Coronary artery (tissue), 2 donors: ENCODE data around the gene SCARF1.
A peak's percentile ranks its signal among the peaks of the same experiment; 100 is the strongest.

Experiments
- DNase-seq: peaks from one replicate; pipeline ENCODE4 v3.0.0-alpha.2; 2017; ENCODE audit warnings: low spot score
- H3K27ac ChIP-seq, 2 donors: fragments of 200-600 bp; sonication (generic); one replicate each; pipeline ENCODE4 v1.5.1; 2016 to 2019
- H3K4me3 ChIP-seq: fragments of 200-600 bp; sonication (generic); 2 replicates; pipeline ENCODE4 v1.5.1; 2016; ENCODE audit warnings: mild to moderate bottlenecking, moderate library complexity
- TF ChIP-seq, protein P1 (sequence below): fragments of 200-600 bp; sonication (generic); IDR thresholded peaks from one replicate; pipeline ENCODE4 v1.5.1; 2019; ENCODE audit warnings: antibody characterized with exemption

The SCARF1 gene

GRCh38 chr17:1646199-1646875, 805 bp upstream of the SCARF1 start:
- H3K4me3 ChIP-seq = peak overlapping the region; percentile 24
- TF ChIP-seq, protein P1, sequence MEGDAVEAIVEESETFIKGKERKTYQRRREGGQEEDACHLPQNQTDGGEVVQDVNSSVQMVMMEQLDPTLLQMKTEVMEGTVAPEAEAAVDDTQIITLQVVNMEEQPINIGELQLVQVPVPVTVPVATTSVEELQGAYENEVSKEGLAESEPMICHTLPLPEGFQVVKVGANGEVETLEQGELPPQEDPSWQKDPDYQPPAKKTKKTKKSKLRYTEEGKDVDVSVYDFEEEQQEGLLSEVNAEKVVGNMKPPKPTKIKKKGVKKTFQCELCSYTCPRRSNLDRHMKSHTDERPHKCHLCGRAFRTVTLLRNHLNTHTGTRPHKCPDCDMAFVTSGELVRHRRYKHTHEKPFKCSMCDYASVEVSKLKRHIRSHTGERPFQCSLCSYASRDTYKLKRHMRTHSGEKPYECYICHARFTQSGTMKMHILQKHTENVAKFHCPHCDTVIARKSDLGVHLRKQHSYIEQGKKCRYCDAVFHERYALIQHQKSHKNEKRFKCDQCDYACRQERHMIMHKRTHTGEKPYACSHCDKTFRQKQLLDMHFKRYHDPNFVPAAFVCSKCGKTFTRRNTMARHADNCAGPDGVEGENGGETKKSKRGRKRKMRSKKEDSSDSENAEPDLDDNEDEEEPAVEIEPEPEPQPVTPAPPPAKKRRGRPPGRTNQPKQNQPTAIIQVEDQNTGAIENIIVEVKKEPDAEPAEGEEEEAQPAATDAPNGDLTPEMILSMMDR = no peak
- peak overlapping the region in 1 of 2 donors; percentile 82 for H3K27ac ChIP-seq
- no peak for DNase-seq

- TF ChIP-seq, protein P1 = no peak
- peak overlapping the region; percentile 1 to 82 for H3K27ac ChIP-seq
- peak overlapping the region; percentile 78 for H3K4me3 ChIP-seq
- no peak for DNase-seq
These were observed 882 bp downstream of the SCARF1 start for GRCh38 chr17:1644493-1645206.

DNA sequence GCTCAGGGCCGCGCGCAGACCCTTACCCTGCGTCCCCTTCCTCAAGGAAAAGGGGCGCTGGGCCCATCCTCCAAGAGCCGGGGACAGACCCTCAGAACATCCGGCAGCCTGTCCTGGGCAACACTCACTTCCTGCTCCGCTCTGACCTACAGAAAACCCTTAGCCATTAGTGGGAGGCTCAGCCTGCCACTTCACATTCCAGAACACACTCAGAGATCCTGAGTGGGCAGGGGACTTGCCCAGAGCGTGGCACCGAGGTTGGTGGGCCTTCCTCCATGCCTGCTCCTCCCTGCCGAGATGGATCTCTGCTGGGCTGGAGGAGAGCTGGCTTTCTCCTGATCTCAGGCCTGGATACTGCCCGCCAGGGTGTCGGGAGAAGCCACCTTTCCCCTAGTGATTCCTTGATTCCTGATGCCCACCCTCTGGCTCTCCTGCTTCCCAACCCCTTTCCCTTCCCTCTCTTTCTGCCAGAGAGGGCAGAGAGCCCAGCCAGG, 1.5 kb downstream of the SCARF1 start:
- no peak for DNase-seq
- Histone ChIP-seq H3K4me3 (peak overlapping the region; percentile 78), H3K27ac (peak overlapping the region; percentile 1 to 82)
- TF ChIP-seq, protein P1 = no peak

DNA sequence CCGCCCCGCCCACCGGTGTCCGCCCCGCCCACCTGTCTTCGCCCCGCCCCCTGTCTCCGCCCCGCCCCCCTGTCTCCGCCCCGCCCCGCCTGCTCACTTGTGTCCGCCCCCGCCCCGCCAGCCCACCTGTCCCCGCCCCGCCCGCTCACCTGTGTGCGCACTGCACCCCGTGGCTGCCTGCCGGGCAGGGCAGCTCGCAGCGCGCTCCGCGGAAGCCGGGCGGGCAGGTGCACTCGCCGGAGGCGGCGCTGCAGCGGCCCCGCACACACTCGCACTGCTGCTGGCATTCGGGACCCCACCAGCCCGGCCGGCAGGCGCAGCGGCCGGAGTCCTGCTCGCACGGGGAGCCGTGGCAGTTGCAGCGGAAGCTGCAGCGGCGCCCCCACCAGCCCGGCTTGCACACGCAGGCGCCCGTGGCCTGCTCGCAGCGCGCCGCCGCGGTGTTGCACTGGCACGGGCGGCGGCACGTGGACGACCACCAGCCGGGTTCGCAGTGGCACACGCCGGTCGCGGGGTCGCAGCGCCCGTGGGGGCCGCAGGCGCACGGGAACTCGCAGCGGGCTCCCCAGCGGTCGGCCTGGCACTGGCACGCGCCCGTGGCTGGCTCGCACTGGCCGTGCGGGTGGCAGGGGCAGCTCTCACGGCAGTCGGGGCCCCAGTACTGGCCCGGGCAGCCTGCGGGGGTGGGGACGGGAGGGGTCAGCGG, 2.1 kb downstream of the SCARF1 start:
- TF ChIP-seq, protein P1 = no peak
- DNase-seq = no peak
- peak overlapping the region; percentile 1 to 82 for H3K27ac ChIP-seq
- peak overlapping the region; percentile 78 for H3K4me3 ChIP-seq

DNA sequence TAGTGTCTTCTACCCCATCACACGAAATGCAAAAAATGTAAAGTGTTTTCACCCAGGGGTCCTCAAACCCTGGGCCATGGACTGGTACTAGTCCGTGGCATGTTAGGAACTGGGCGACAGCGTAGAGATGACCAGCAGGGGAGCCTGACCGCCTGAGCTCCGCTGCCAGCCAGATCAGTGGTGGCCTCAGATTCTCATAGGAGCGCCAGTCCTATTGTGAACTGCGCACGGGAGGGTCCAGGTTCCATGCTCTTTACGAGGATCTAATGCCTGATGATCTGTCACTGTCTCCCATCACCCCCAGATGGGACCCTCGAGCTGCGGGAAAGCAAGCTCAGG, 4.5 kb downstream of the SCARF1 start:
- H3K4me3 ChIP-seq = no peak overlapping the region
- H3K27ac ChIP-seq = no peak overlapping the region
- no peak for DNase-seq
- TF ChIP-seq, protein P1 = no peak

- DNase-seq = no peak
- no peak overlapping the region for H3K27ac ChIP-seq
- H3K4me3 ChIP-seq = no peak overlapping the region
- TF ChIP-seq, protein P1 = no peak
These were observed 5.0 kb downstream of the SCARF1 start for GRCh38 chr17:1640329-1641064.
